Osteoblast (primary cell): ENCODE data around the gene FGFRL1. TPM values are rescaled to one million over a fixed set of nuclear protein-coding genes. Genes with fewer than 3 reads are reported as not detected.

ENCODE experiments used
- DNase-seq: peaks from one replicate; pipeline ENCODE4 v3.0.0; 2011; ENCODE audit warnings: low spot score, mixed read lengths; ENCODE audit not compliant: insufficient read length; ENCODE audit errors: missing footprints
- H2AFZ ChIP-seq: 2 replicates; pipeline ENCODE4 v1.6.0; 2011; ENCODE audit warnings: mild to moderate bottlenecking, low read length
- H3K27ac ChIP-seq: 2 replicates; pipeline ENCODE4 v1.5.1; 2011; ENCODE audit warnings: mild to moderate bottlenecking, low read depth, low read length, moderate library complexity
- H3K27me3 ChIP-seq: 2 replicates; pipeline ENCODE4 v1.6.0; 2012; ENCODE audit warnings: mild to moderate bottlenecking, control low read depth, inconsistent platforms, low read length, moderate library complexity; ENCODE audit not compliant: insufficient read depth
- H3K36me3 ChIP-seq: 2 replicates; pipeline ENCODE4 v1.5.1; 2011; ENCODE audit warnings: mild to moderate bottlenecking, low read length, control low read depth, moderate library complexity; ENCODE audit not compliant: insufficient read depth
- H3K4me1 ChIP-seq: 2 replicates; pipeline ENCODE4 v1.5.1; 2011; ENCODE audit warnings: mild to moderate bottlenecking, low read length, control low read depth, moderate library complexity; ENCODE audit not compliant: insufficient read depth
- H3K4me2 ChIP-seq: 2 replicates; pipeline ENCODE4 v1.6.0; 2011; ENCODE audit warnings: mild to moderate bottlenecking, low read length; ENCODE audit not compliant: insufficient read depth
- H3K4me3 ChIP-seq: fragments of 200-600 bp; sonication (generic); 3 replicates; pipeline ENCODE4 v1.5.1; 2012; ENCODE audit warnings: mild to moderate bottlenecking, low read length, inconsistent platforms; ENCODE audit not compliant: insufficient read depth
- H3K79me2 ChIP-seq: 2 replicates; pipeline ENCODE4 v1.6.0; 2012; ENCODE audit warnings: mild to moderate bottlenecking, low read length, control low read depth, inconsistent platforms; ENCODE audit not compliant: insufficient read depth
- H3K9me3 ChIP-seq: 2 replicates; pipeline ENCODE4 v1.5.1; 2011; ENCODE audit warnings: low read depth, low read length, control low read depth
- H4K20me1 ChIP-seq: 2 replicates; pipeline ENCODE4 v1.6.0; 2012; ENCODE audit warnings: mild to moderate bottlenecking, low read length, control low read depth; ENCODE audit not compliant: insufficient read depth
- total RNA-seq: library from RNA; depleted of rRNA; stranded (reverse); fragments of >200 nt; gene quantifications from 2 replicates; pipeline ENCODE4 v1.2.3, GENCODE V29; 2012
- TF ChIP-seq, protein P1 (sequence below): IDR thresholded peaks from 2 replicates; pipeline ENCODE4 v1.5.1; 2011; ENCODE audit warnings: mild to moderate bottlenecking, low read depth, low read length, moderate library complexity; ENCODE audit errors: extremely low read depth

FGFRL1 gene
- total RNA-seq, 1 donor = 30.8 TPM

DNA sequence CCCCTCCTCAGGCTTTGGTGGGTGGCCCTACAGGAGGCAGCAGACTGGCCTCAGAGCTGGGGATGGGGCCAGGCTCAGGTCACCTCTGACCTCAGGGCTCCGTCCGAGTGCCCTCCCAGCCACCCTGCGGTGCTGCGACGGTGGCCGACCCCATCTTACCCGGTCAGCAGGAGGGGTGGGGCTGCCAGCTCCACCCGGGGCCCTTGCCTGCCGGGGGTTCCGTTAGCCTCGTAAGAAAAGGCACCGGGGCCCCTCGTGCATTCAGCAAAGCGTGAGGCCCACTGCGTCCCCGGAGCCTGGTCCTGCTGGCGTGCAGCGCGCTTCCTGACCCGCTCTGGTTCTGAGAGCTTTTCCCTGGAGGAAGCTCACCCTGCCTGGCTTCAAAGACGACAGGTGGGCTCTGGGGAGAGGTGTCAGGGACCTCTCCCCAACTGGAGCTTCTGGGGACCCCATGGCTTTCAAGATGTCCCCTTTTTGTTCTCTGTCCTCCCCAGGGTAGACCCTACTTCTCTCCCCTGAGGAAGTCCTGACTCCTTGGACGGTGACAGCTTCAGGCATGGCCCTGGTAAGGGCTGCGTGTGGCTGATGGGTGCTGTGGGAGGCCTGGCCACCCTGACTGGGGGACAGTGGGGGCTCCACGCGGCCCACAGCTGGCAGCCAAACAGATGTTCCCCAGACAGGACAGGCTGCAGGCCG, 15.9 kb downstream of the FGFRL1 start:
- no peak overlapping the region for H3K4me2 ChIP-seq
- no peaks in the 10 kb centered on the region for H3K79me2 ChIP-seq
- no peaks in the 10 kb centered on the region for H3K27me3 ChIP-seq
- H4K20me1 ChIP-seq = no peaks in the 10 kb centered on the region
- no peaks in the 10 kb centered on the region for H3K9me3 ChIP-seq
- no peak overlapping the region for H2AFZ ChIP-seq
- H3K4me3 ChIP-seq = no peak overlapping the region
- TF ChIP-seq, protein P1, sequence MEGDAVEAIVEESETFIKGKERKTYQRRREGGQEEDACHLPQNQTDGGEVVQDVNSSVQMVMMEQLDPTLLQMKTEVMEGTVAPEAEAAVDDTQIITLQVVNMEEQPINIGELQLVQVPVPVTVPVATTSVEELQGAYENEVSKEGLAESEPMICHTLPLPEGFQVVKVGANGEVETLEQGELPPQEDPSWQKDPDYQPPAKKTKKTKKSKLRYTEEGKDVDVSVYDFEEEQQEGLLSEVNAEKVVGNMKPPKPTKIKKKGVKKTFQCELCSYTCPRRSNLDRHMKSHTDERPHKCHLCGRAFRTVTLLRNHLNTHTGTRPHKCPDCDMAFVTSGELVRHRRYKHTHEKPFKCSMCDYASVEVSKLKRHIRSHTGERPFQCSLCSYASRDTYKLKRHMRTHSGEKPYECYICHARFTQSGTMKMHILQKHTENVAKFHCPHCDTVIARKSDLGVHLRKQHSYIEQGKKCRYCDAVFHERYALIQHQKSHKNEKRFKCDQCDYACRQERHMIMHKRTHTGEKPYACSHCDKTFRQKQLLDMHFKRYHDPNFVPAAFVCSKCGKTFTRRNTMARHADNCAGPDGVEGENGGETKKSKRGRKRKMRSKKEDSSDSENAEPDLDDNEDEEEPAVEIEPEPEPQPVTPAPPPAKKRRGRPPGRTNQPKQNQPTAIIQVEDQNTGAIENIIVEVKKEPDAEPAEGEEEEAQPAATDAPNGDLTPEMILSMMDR = no peak
- H3K27ac ChIP-seq = no peak overlapping the region
- no peaks in the 10 kb centered on the region for H3K4me1 ChIP-seq
- peaks cover 8% of the 10 kb centered on the region for H3K36me3 ChIP-seq
- no peak for DNase-seq

DNA sequence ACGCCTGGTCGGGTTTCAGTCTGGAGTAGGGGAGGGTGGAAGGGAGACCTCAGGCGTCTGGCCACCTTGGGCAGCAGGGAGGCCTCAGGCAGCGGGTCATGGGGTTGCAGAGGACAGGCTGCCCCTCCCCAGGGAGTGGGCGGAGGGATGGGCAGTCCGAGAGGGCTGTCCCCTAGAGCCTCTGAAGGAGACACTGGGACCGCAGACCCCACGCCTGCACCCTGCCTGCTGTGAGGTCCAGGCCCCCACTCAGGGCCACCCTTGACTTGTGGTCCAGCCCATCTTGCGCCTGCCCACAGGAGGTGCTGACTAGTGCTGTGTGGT, 16.5 kb downstream of the FGFRL1 start:
- Histone ChIP-seq H3K79me2 (no peaks in the 10 kb centered on the region), H4K20me1 (no peaks in the 10 kb centered on the region), H2AFZ (no peak overlapping the region), H3K4me3 (no peak overlapping the region), H3K27me3 (no peaks in the 10 kb centered on the region), H3K36me3 (peaks cover 8% of the 10 kb centered on the region), H3K4me2 (no peak overlapping the region), H3K9me3 (no peaks in the 10 kb centered on the region), H3K4me1 (no peaks in the 10 kb centered on the region), H3K27ac (no peak overlapping the region)
- TF ChIP-seq, protein P1 = no peak
- no peak for DNase-seq

GRCh38 chr4:1028574-1029220, 17.3 kb downstream of the FGFRL1 start:
- H3K9me3 ChIP-seq = no peaks in the 10 kb centered on the region
- peaks cover 8% of the 10 kb centered on the region for H3K36me3 ChIP-seq
- H3K4me3 ChIP-seq = no peak overlapping the region
- H3K79me2 ChIP-seq = no peaks in the 10 kb centered on the region
- peaks cover 3% of the 10 kb centered on the region for H3K4me1 ChIP-seq
- H3K27ac ChIP-seq = no peak overlapping the region
- H4K20me1 ChIP-seq = no peaks in the 10 kb centered on the region
- TF ChIP-seq, protein P1 = no peak
- DNase-seq = no peak
- no peaks in the 10 kb centered on the region for H3K27me3 ChIP-seq
- no peak overlapping the region for H2AFZ ChIP-seq
- H3K4me2 ChIP-seq = no peak overlapping the region

GRCh38 chr4:1029529-1029928, 18.1 kb downstream of the FGFRL1 start:
- Histone ChIP-seq H3K36me3 (peaks cover 8% of the 10 kb centered on the region), H3K79me2 (no peaks in the 10 kb centered on the region), H3K4me3 (no peak overlapping the region), H3K27ac (no peak overlapping the region), H4K20me1 (no peaks in the 10 kb centered on the region), H3K27me3 (no peaks in the 10 kb centered on the region), H3K4me1 (peaks cover 11% of the 10 kb centered on the region), H2AFZ (no peak overlapping the region), H3K9me3 (no peaks in the 10 kb centered on the region), H3K4me2 (no peak overlapping the region)
- TF ChIP-seq, protein P1 = no peak
- DNase-seq = no peak
